Measurements from ENCODE around the gene UBASH3A. TPM values are rescaled to one million over a fixed set of nuclear protein-coding genes. Genes with fewer than 3 reads are reported as not detected.
"Not testable (repeated sequence)": the region's sequence is repeated elsewhere in the genome, so short reads cannot be mapped to it uniquely, and the experiment has no call there.

UBASH3A gene
- total RNA-seq, 3 donors from 2014 or later = 0.60 to 2.5 (median 1.8) TPM

- no peak for TF ChIP-seq CTCF (IDR thresholded peaks at IDR 0.05)
- intact Hi-C loops (cut with DNase I, micrococcal nuclease) = no loop called here
- H3K36me3 ChIP-seq (ENCODE audit: low read depth) = no peaks in the 10 kb centered on the region
- DNase-seq (no peak), ATAC-seq (no peak)
- H3K9me3 ChIP-seq = no peaks in the 10 kb centered on the region
- no peaks in the 10 kb centered on the region for H3K4me1 ChIP-seq (ENCODE audit: low read depth)
- no peak overlapping the region for H3K4me3 ChIP-seq
These were observed 3.8 kb downstream of the UBASH3A start for GRCh38 chr21:42407476-42407875.

DNA sequence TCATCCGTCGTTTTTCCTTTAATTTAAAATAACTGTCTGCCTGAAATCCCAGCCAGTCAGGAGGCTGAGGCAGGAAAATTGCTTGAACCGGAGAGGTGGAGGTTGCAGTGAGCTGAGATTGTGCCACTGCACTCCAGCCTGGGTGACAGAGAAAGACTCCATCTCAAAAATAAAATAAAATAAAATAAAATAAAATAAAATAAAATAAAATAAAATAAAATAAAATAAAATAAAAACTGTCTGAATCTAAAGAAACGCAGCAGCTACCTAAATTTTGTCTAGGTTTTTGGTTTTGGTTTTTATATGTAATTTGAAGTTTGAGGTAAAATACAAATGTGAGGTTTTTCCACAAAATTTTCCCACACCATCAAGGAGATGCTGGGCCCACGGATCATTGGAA, 5.0 kb downstream of the UBASH3A start:
- H3K4me3 ChIP-seq; ATAC-seq; H3K4me1 ChIP-seq (ENCODE audit: low read depth); intact Hi-C loops (cut with DNase I, micrococcal nuclease); DNase-seq; H3K9me3 ChIP-seq; H3K36me3 ChIP-seq (ENCODE audit: low read depth): not testable (repeated sequence)

DNA sequence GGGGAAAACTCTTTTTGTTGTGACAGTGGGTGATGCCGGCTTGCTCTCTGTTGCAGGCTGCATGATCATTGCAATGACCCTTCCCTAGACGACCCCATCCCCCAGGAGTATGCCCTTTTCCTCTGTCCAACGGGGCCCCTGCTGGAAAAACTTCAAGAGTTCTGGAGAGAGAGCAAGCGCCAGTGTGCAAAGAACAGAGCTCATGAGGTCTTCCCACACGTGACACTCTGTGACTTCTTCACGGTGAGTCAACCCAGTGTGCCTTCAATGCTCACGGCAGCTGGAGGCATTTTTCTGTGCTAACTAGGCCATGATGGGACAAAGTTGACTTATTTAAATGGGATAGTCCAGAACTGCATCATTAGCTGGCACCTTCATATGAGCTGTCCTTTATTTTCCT, 5.7 kb downstream of the UBASH3A start:
- no peak for TF ChIP-seq CTCF (IDR thresholded peaks at IDR 0.05)
- Histone ChIP-seq H3K4me1 (ENCODE audit: low read depth) (no peaks in the 10 kb centered on the region), H3K4me3 (no peak overlapping the region), H3K36me3 (ENCODE audit: low read depth) (no peaks in the 10 kb centered on the region), H3K9me3 (no peaks in the 10 kb centered on the region)
- DNase-seq (no peak), ATAC-seq (no peak)
- intact Hi-C loops (cut with DNase I, micrococcal nuclease) = no loop called here

DNA sequence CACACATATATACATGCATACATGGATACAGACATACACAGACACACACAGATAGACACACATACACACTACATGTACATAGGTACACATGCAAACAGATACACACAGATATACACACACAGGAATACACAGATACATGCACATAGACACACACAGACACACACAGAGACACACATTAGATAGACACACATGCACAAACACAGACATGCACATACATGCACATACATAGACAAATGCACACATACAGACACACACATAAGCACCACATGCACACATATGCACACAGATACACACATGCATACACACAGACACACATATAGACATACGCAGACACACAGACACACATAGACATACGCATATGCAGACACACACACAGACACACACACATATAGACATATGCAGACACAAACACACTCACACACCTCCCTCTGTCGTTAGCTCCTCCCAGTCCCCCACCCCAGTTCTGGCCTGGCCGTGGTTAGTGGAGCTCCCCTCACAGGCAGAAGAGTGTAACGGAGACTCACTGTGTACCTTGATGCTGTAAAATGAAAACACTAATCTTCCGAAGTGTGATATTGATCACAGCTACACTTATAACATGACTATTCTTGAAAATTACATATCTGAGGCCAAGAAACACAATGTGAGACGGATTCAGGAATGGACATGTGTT, 7.6 kb downstream of the UBASH3A start:
- H3K9me3 ChIP-seq = no peaks in the 10 kb centered on the region
- intact Hi-C loops (cut with DNase I, micrococcal nuclease) = no loop called here
- DNase-seq = no peak
- no peak for ATAC-seq
- no peak for TF ChIP-seq CTCF (IDR thresholded peaks at IDR 0.05)
- H3K36me3 ChIP-seq (ENCODE audit: low read depth) = no peaks in the 10 kb centered on the region
- no peaks in the 10 kb centered on the region for H3K4me1 ChIP-seq (ENCODE audit: low read depth)
- H3K4me3 ChIP-seq = no peak overlapping the region

GRCh38 chr21:42411891-42412635, 8.4 kb downstream of the UBASH3A start:
- H3K4me3 ChIP-seq = no peak overlapping the region
- H3K36me3 ChIP-seq (ENCODE audit: low read depth) = no peaks in the 10 kb centered on the region
- no peaks in the 10 kb centered on the region for H3K9me3 ChIP-seq
- intact Hi-C loops (cut with DNase I, micrococcal nuclease) = no loop called here
- DNase-seq (no peak), ATAC-seq (no peak)
- TF ChIP-seq CTCF (IDR thresholded peaks at IDR 0.05) = no peak
- no peaks in the 10 kb centered on the region for H3K4me1 ChIP-seq (ENCODE audit: low read depth)

DNA sequence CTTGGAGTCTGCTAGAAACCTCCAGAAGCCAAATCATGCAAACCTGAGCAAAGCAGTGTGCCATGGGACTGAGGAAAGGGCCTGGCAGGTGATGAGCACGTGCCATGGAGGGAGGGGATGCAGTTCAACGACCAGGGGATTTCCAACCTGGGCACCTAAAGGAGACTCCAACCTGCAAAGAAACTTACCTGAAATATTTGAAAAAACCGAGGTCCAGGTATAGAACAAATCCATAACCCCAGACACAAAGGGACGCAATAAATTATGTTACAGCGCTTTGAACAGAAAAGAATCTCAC, 8.9 kb downstream of the UBASH3A start:
- DNase-seq (no peak), ATAC-seq (no peak)
- H3K4me1 ChIP-seq (ENCODE audit: low read depth) = no peaks in the 10 kb centered on the region
- H3K4me3 ChIP-seq = no peak overlapping the region
- TF ChIP-seq CTCF (IDR thresholded peaks at IDR 0.05) = no peak
- H3K36me3 ChIP-seq (ENCODE audit: low read depth) = no peaks in the 10 kb centered on the region
- intact Hi-C loops (cut with DNase I, micrococcal nuclease) = no loop called here
- H3K9me3 ChIP-seq = no peaks in the 10 kb centered on the region
